ENCODE data around the gene ZC3H4. TPM values are rescaled to one million over a fixed set of nuclear protein-coding genes. Genes with fewer than 3 reads are reported as not detected.

The ZC3H4 gene
- total and polyA plus RNA-seq, 2 of the 8 experiments (the other 6 are each of a cell fraction or from before 2014, with no cell fraction given), result 6.6 to 92.0 TPM

DNA sequence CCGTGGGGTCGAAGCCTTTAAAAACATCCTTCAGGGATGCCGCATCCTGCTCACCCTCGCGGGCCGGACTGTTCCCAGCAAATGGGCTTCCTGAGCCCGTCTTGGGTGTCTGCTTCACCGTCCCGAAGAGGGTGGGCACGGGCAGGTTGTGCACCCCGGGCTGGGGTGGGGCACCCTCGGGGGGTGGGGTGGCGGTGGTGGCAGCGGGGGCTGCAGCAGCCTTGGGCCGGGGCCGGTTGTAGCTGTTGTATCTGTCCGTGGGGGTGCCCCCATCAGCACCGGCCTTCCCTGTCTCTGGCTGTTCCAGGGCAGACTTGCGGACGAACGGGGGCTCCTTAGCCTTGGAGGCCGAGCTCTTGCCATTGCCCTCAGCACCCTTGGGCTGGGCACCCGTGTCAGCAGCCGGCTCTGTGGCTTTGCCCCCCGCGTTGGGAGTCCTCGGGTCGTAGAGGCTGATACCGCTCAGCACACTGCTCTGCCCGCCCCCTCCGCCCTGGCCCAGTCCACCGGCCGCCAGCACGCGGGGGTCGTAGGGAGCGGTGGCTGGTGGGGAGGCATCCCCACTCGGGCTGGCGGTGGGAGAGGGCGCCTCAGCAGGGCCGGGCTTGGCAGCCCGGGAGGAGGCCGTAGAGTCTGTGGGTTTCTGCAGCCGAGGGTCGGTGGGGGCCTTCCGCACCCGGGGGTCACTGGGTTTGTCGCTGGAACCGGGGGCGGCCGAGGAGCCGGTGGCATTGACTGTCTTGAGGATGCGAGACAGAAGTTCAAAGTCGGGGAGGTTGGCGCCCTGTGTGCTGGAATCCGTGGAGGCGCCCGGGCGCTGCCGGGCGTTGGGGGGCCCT lies 47.0 kb downstream of the ZC3H4 start:
- Histone ChIP-seq H4K8ac (ENCODE audit: extremely low read depth, insufficient read depth, low read length) (no peak overlapping the region), H3K23ac (ENCODE audit: insufficient read length) (no peak overlapping the region), H2BK15ac (ENCODE audit: low read length) (no peak overlapping the region), H2BK20ac (ENCODE audit: low read length) (no peak overlapping the region), H2BK5ac (ENCODE audit: low read depth, low read length) (no peak overlapping the region), H3K27me3 (replicated peaks in 1 of 4; ENCODE audit: control insufficient read depth in 3 of 4, extremely low read depth in 1 of 4, insufficient read depth in 3 of 4, low read length in 3 of 4) (no peaks in the 10 kb centered on the region), H2BK120ac (replicated peaks; ENCODE audit: low read depth, low read length) (no peak overlapping the region), H3K36me3 (ENCODE audit: control insufficient read depth in 2 of 4, insufficient read depth in 4 of 4, low read length in 3 of 4) (peaks cover 17 to 60% (median 38%) of the 10 kb centered on the region in 4 experiments), H3K27ac (ENCODE audit: low read depth, low read length) (no peak overlapping the region), H4K5ac (ENCODE audit: insufficient read length, low read depth, low read length) (no peak overlapping the region), H3K4me1 (replicated peaks in 1 of 4; ENCODE audit: control insufficient read depth in 3 of 4, insufficient read depth in 4 of 4, low read length in 3 of 4) (no peaks in the 10 kb centered on the region; a peak in 1 of 7 replicates), H3K79me1 (ENCODE audit: low read depth, low read length) (peaks cover 6% of the 10 kb centered on the region), H2BK12ac (ENCODE audit: low read depth, low read length) (no peak overlapping the region), H3K9me3 (ENCODE audit: insufficient read depth in 2 of 2, low read depth in 1 of 2, low read length in 1 of 2) (no peaks in the 10 kb centered on the region), H3K9ac (replicated peaks in 1 of 4; ENCODE audit: extremely low read depth in 1 of 4, low read depth in 3 of 4, low read length in 3 of 4) (no peak overlapping the region), H3K4me3 (ENCODE audit: extremely low read depth in 1 of 4, insufficient read depth in 2 of 4, low read depth in 3 of 4, low read length in 4 of 4) (no peak overlapping the region), H4K20me1 (replicated peaks in 1 of 2; ENCODE audit: control insufficient read depth in 1 of 2, insufficient read depth in 2 of 2, low read length in 2 of 2) (peaks cover 2 to 14% of the 10 kb centered on the region in 2 experiments), H3K23me2 (ENCODE audit: low read depth, low read length) (no peaks in the 10 kb centered on the region), H2AK5ac (ENCODE audit: low read depth, low read length) (no peak overlapping the region), H2AFZ (ENCODE audit: low read length) (no peak overlapping the region), H3K14ac (ENCODE audit: insufficient read length) (no peak overlapping the region), H3K4me2 (ENCODE audit: insufficient read depth in 1 of 2, low read depth in 2 of 2, low read length in 2 of 2) (no peak overlapping the region), H4K91ac (replicated peaks; ENCODE audit: insufficient read length, low read length) (no peak overlapping the region), H3K79me2 (ENCODE audit: control insufficient read depth in 1 of 2, insufficient read depth in 2 of 2, low read length in 2 of 2) (peaks cover 0 to 2% of the 10 kb centered on the region in 2 experiments; a peak in 1 of 4 replicates), H3K4ac (replicated peaks; ENCODE audit: insufficient read length, low read depth, low read length) (no peak overlapping the region), H3K18ac (ENCODE audit: extremely low read depth, low read length) (no peak overlapping the region), H3K56ac (replicated peaks; ENCODE audit: insufficient read length, low read depth, low read length) (no peak overlapping the region)
- WGBS, 2 experiments (ENCODE audit: extremely low coverage in 1 of 2, insufficient coverage in 1 of 2, insufficient read length in 1 of 2, insufficient replicate concordance in 2 of 2, low coverage in 1 of 2, low lambda C conversion rate in 2 of 2, missing lambda C conversion rate in 1 of 2), result 94% methylated on average over 45 of the region's 61 CpGs; no CpG with 5 or more reads in 1 of the 2 experiments
- POLR2A ChIA-PET (ENCODE audit: partially characterized antibody), result interaction anchor here (0.7 kb wide), 1 partner anchor 47 kb away, joined by 3 read pairs; the partner anchor contains the start of gene ZC3H4
- CTCF ChIA-PET (ENCODE audit: partially characterized antibody), result interaction anchor here (0.6 to 1.0 kb wide), 4 partner anchors 9 to 311 kb away, joined by 3 to 6 read pairs (median 3); no protein-coding TSS in a partner anchor
- no peak for FAIRE-seq
- no peak for DNase-seq (ENCODE audit: low read depth in 1 of 2, low spot score in 2 of 2)
- TF ChIP-seq ASH2L (IDR thresholded peaks at IDR 0.05; ENCODE audit: low read length) (no peak), RBBP5 (IDR thresholded peaks at IDR 0.05; ENCODE audit: borderline replicate concordance, low read depth, low read length) (no peak), BCL11A (IDR thresholded peaks at IDR 0.05; ENCODE audit: low read depth in 2 of 2, low read length in 2 of 2) (no peak), YY1 (IDR thresholded peaks at IDR 0.05; ENCODE audit: low read depth, low read length) (no peak), GABPA (IDR thresholded peaks at IDR 0.05; ENCODE audit: borderline replicate concordance, insufficient read depth, low read length) (no peak), CEBPB (IDR thresholded peaks at IDR 0.05; ENCODE audit: low read depth, low read length) (no peak), SP1 (IDR thresholded peaks at IDR 0.05; ENCODE audit: low read depth, low read length) (no peak), HDAC6 (IDR thresholded peaks at IDR 0.05; ENCODE audit: low read depth, low read length) (no peak), ZNF274 (IDR thresholded peaks at IDR 0.05; ENCODE audit: borderline replicate concordance, extremely low read depth, low read length) (no peak), BACH1 (IDR thresholded peaks at IDR 0.05; ENCODE audit: low read length) (no peak), PHF8 (conservative IDR thresholded peaks at IDR 0.05; ENCODE audit: low read depth, low read length) (no peak), CREB1 (IDR thresholded peaks at IDR 0.05) (no peak)
